ENCODE measurements around the gene LMF1.

LMF1 gene

DNA sequence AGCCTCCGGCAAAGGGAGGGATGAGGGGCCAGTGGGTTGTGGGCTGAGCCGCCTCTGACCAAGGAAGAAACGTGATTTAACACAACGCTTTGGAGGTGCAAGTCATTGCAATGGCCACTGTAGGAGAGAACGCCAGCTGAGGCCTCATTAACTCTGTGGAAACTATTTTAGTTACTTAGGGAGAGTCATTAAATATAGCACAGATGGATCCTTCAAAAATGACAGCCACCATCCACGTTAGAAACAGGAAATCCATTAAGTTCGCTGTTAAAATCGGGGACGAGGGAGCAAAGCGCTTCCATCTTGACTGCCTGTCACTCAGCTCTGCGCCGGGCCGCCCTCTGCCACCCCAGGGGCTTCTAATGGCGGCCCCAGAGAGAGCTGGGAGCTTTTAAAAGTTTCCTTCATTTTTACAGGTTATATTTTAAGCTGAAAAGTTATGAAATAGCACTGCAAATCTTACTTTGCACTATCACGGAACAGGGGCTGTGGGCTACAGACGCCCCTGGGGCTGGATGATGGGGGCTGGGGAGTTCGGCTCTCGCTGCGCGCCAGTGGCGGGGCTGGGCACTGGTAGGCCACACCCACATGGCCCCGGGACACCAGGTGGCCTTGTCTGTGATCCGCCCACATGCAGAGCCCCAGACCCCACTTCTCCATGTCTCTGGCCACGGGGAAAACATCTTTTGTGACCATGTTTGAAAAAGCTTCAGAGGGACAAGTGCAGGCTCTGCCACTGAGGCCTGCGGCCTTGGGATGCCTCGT lies 54.6 kb downstream of the LMF1 start:
- no peak for DNase-seq

DNA sequence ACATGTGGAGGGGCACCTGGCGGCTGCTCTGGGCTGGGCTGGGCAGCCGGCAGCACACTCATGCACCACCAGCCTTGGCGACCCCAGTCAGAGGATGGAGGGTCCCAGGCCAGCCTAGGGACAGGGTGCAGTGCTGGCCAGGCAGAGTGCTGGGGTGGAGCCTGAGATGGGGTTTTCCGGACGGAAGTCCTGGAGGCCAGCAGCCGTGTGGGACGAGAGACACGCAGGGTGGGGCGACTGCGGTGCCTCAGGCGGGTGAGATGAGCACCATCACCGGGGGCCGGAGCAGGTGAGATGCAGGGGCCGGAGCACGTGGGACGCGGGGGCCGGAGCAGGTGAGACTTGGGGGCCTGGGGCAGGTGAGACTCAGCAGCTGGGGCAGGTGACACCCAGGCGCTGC lies 55.2 kb downstream of the LMF1 start:
- no peak for DNase-seq

DNA sequence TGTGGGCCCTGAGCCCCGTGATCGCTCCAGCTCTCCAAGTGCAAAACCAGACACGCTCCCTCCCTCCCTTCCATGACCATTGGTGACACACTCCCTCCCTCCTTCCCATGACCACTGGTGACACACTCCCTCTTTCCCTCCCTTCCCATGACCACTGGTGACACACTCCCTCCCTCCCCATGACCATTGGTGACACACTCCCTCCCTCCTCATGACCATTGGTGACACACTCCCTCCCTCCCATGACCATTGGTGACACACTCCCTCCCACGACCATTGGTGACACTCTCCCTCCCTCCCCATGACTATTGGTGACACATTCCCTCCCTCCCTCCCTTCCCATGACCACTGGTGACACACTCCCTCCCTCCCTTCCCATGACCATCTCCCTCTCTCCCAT lies 56.3 kb downstream of the LMF1 start:
- DNase-seq = peak in 5 of 58 donors; percentile 21 to 80 (median 40)

GRCh38 chr16:913817-914439 lies 56.9 kb downstream of the LMF1 start:
- DNase-seq = peak in 1 of 58 donors; percentile 17

DNA sequence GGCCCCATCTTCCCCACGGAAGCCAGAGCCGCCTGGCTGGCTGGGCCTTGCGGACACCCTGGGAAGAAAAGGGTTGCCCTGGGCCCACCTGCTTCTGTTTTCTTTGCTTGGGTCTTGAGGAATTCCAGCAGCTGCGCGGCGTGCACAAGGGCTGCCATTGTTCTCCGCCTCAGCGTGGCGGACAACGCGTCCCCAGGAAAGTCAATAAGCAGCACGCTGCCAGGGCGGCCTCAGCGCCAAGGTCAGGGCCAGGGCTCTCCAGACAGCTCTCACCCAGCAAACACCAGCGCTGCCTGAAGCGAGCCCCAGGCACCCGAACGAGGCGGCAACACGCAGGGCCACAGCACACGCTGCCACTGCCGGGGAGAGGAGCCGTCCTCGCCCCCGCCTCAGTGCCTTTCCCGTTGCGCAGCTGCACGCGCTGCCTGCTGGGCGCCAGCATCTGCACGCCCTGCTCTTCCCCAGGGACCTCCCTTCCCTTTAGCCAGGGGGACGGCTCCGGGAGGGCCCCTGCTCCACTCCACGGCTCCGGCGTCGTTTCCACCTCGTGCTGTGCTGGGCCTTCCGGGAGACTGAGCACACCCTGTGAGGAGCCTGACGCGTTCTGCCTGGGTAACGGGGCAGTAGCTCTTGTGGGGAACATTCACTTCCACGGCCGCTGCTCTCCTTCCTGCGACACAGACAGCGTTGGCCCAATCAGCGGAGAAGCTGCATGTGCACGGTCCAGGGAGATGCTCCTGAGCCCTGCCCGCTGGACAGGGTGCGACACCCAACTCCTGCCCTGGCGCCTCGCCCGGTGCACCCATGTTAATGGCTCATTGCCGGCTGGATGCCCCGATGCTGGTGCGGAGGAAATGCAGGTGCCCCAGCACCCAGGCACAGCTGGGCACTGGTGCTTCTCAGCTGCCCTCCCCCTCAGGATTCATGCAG lies 57.8 kb downstream of the LMF1 start:
- DNase-seq = peak in 54 of 58 donors; percentile 27 to 92 (median 76)

- DNase-seq = no peak
Measured at GRCh38 chr16:912322-912683, 58.5 kb downstream of the LMF1 start.

DNA sequence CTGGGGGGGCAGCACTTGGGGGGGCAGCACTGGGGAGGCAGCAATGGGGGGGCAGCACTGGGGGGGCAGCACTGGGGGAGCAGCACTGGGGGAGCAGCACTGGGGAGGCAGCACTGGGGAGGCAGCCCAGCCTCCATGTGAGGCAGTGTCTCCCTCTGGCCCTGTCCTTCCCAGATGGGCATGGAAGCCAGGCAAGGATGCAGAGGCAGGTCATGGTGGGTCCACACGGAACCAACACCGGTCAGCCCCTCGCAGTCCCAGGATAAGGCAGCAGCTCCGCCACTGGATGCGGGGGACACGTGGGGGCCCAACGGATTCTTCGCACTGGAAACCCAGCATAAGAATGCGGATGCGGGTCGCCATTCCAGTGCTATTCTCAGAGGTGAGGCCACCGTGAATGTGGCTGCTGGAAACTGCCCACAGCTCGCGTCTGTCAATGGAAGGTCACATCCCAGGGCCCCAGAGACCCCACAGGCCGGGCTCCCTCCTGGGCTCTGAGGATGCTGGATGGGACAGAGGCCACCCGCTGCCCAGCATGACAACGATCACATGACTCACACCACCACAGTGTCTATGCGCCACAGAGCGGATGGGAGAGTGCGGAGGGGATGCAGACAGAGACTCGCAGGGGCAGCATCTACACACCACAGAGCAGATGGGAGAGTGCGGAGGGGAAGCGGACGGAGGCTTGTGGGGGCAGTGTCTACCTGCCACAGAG lies 59.0 kb downstream of the LMF1 start:
- peak in 2 of 58 donors; percentile 40 to 61 for DNase-seq

- no peak for DNase-seq
Measured at GRCh38 chr16:911101-911500, 59.7 kb downstream of the LMF1 start.

DNA sequence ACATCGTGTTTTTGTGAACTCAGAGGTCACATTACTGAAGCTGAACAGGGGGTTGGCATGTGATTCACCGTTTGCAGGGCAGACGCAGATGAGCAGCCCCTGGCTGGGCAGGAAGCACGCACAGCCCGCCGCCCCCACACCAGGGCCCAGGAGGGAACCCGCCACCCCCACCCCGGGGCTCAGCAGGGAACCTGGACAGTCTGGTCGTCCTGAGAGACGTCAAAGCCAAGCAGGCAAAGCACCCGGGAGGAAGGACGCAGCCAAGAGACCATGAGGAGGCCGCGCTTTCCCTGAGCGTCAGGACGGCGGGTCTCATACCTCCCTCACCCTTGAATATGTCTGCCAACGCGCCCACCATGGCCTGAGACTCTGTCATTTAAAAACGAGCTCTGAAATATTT lies 60.6 kb downstream of the LMF1 start:
- no peak for DNase-seq

GRCh38 chr16:909281-910000 lies 61.3 kb downstream of the LMF1 start:
- no peak for DNase-seq

GRCh38 chr16:908526-909155 lies 62.1 kb downstream of the LMF1 start:
- DNase-seq = no peak

- DNase-seq = peak in 11 of 58 donors; percentile 13 to 45 (median 32)
Measured at GRCh38 chr16:907842-908241, 62.9 kb downstream of the LMF1 start.

GRCh38 chr16:907361-907760 lies 63.4 kb downstream of the LMF1 start:
- DNase-seq = no peak

- DNase-seq = no peak
Measured at GRCh38 chr16:906296-906695, 64.5 kb downstream of the LMF1 start.

- DNase-seq = peak in 24 of 58 donors; percentile 13 to 61 (median 42)
Measured at GRCh38 chr16:901715-902601, 68.8 kb downstream of the LMF1 start.

DNA sequence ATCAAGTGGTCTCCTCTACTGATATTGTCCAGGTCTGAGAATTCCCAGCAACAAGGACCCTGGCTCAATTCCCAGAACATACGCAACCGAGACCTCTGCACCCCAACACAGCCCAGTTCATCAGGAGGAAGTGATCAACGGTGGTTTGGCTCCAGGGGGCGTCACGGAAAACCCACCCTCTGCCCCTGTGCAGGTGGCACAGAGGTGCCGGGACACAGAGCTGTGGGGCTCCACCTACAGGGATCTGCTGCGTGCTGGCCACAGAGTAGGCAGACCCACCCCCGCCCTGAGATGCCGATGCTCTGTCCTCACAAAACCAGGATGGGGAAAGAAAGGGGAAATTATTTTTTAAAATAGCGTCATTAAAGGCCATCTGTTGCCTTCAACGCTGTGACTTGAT lies 69.6 kb downstream of the LMF1 start:
- DNase-seq = no peak

- DNase-seq = no peak
Measured at GRCh38 chr16:900211-900610, 70.6 kb downstream of the LMF1 start.

DNA sequence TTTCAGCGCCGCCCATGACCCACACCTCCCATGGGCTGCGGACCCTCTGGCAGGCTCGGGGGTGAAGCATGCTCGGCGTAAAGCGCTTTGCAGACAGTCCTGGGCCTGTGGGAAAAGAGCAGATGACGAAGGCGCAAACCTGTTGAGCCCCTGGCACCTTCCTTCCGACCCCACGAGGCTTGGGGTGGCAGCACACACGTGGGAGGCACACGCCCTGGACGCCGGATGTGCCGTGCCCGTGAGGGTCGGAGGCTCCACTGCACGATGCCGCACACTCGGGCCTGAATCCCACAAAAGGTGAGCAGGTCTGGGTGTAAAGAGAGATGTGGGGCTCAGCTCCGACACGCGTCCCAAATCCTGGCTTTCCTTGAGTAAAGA lies 71.1 kb downstream of the LMF1 start:
- no peak for DNase-seq
